IMR-90 (cell line): ENCODE data around the gene LRATD1. TPM values are rescaled to one million over a fixed set of nuclear protein-coding genes. Genes with fewer than 3 reads are reported as not detected.

ENCODE experiments used
- ATAC-seq: fragments of 200-7000 bp; cut with Tn5 transposase; 2 replicates; pipeline ENCODE4 v1.9.1; 2020; ENCODE audit warnings: low read depth, mild to moderate bottlenecking, moderate library complexity
- BruUV-seq: library from RNA; stranded (reverse); fragments of 400-500 nt; replicated peaks from 2 replicates; lab custom pipeline; 2021; lab: Mats Ljungman, UMichigan
- CTCF ChIA-PET: fragments of 300-600 bp; formaldehyde crosslinking; extraction: SDS; loops from one replicate; lab custom pipeline; 2021; ENCODE audit warnings: antibody characterized with exemption; lab: Yijun Ruan, JAX
- POLR2A ChIA-PET: fragments of 300-600 bp; sonication (Branson Sonifier 250); formaldehyde crosslinking; loops from one replicate; lab custom pipeline; 2022; ENCODE audit warnings: antibody characterized with exemption; ENCODE audit not compliant: unreplicated experiment; lab: Charles Lee
- DNase-seq: peaks from one replicate; pipeline ENCODE4 v3.0.0; 2013
- H2AFZ ChIP-seq: replicated peaks from 2 replicates; pipeline ENCODE3; 2013; ENCODE audit warnings: low read length, mild to moderate bottlenecking; ENCODE audit not compliant: poor library complexity
- H2AK5ac ChIP-seq: 2 replicates; pipeline ENCODE4 v1.6.1; 2013; ENCODE audit warnings: low read depth, low read length, inconsistent platforms
- H2AK9ac ChIP-seq: replicated peaks from 2 replicates; pipeline ENCODE3; 2013; ENCODE audit warnings: mild to moderate bottlenecking, low read depth, low read length, moderate library complexity; ENCODE audit not compliant: poor library complexity
- H2BK120ac ChIP-seq: 2 replicates; pipeline ENCODE4 v1.6.1; 2013; ENCODE audit warnings: low read depth, low read length, inconsistent platforms
- H2BK15ac ChIP-seq: 3 replicates; pipeline ENCODE4 v1.6.1; 2013; ENCODE audit warnings: low read depth, low read length, inconsistent platforms
- H2BK20ac ChIP-seq: 2 replicates; pipeline ENCODE4 v1.6.1; 2013; ENCODE audit warnings: low read depth, mild to moderate bottlenecking, inconsistent platforms, low read length, moderate library complexity
- H2BK5ac ChIP-seq: 2 replicates; pipeline ENCODE4 v1.6.1; 2013; ENCODE audit warnings: mild to moderate bottlenecking, low read depth, low read length, inconsistent platforms; ENCODE audit not compliant: poor library complexity, severe bottlenecking
- H3K14ac ChIP-seq: replicated peaks from 2 replicates; pipeline ENCODE4 v1.6.1; 2013; ENCODE audit warnings: low read depth, low read length, inconsistent platforms
- H3K18ac ChIP-seq: 2 replicates; pipeline ENCODE4 v1.6.1; 2013; ENCODE audit warnings: low read depth, low read length, control low read depth
- H3K23ac ChIP-seq: 2 replicates; pipeline ENCODE4 v1.6.1; 2013; ENCODE audit warnings: low read depth, low read length, inconsistent platforms
- H3K27ac ChIP-seq: 2 replicates; pipeline ENCODE4 v1.5.1; 2013; ENCODE audit warnings: mild to moderate bottlenecking, control low read depth, low read length; ENCODE audit not compliant: insufficient read depth
- H3K27me3 ChIP-seq: 2 replicates; pipeline ENCODE4 v1.6.1; 2013; ENCODE audit warnings: low read length; ENCODE audit not compliant: control insufficient read depth, insufficient read depth
- H3K36me3 ChIP-seq: 2 replicates; pipeline ENCODE4 v1.6.1; 2013; ENCODE audit warnings: low read length, mixed read lengths; ENCODE audit not compliant: control insufficient read depth, insufficient read depth
- H3K4ac ChIP-seq: 2 replicates; pipeline ENCODE4 v1.6.1; 2013; ENCODE audit warnings: low read depth, low read length, inconsistent platforms
- H3K4me1 ChIP-seq: 2 replicates; pipeline ENCODE4 v1.6.1; 2013; ENCODE audit warnings: low read length, mixed read lengths; ENCODE audit not compliant: control insufficient read depth, insufficient read depth
- H3K4me2 ChIP-seq: 2 replicates; pipeline ENCODE4 v1.6.1; 2013; ENCODE audit warnings: low read depth, mild to moderate bottlenecking, control low read depth, low read length, moderate library complexity
- H3K4me3 ChIP-seq: 2 replicates; pipeline ENCODE4 v1.5.1; 2013; ENCODE audit warnings: low read depth, mild to moderate bottlenecking, control low read depth, low read length, moderate library complexity; ENCODE audit not compliant: insufficient read depth
- H3K56ac ChIP-seq: 2 replicates; pipeline ENCODE4 v1.6.1; 2013; ENCODE audit warnings: low read length, inconsistent platforms; ENCODE audit not compliant: insufficient read depth; ENCODE audit errors: extremely low read depth
- H3K79me1 ChIP-seq, 2 experiments: 2 replicates each; pipeline ENCODE4 v1.6.1; 2013; ENCODE audit warnings: low read length in 2 of 2, inconsistent platforms in 1 of 2, low read depth in 1 of 2
- H3K9ac ChIP-seq: 2 replicates; pipeline ENCODE4 v1.6.1; 2013; ENCODE audit warnings: low read depth, low read length, control low read depth
- H3K9me1 ChIP-seq: 2 replicates; pipeline ENCODE4 v1.6.1; 2013; ENCODE audit warnings: low read length, inconsistent platforms; ENCODE audit not compliant: insufficient read depth
- H3K9me3 ChIP-seq: 2 replicates; pipeline ENCODE4 v1.6.1; 2013; ENCODE audit warnings: low read length; ENCODE audit not compliant: control insufficient read depth, insufficient read depth
- H4K20me1 ChIP-seq: 2 replicates; pipeline ENCODE4 v1.6.1; 2013; ENCODE audit warnings: low read length, inconsistent platforms; ENCODE audit not compliant: insufficient read depth
- H4K5ac ChIP-seq: 2 replicates; pipeline ENCODE4 v1.6.1; 2013; ENCODE audit warnings: mild to moderate bottlenecking, low read depth, low read length, control low read depth
- H4K8ac ChIP-seq, 2 experiments: 2 replicates each; pipeline ENCODE4 v1.6.1; 2013; ENCODE audit warnings: low read depth in 2 of 2, low read length in 2 of 2, control low read depth in 1 of 2, inconsistent platforms in 1 of 2
- H4K91ac ChIP-seq: 2 replicates; pipeline ENCODE4 v1.6.1; 2013; ENCODE audit warnings: low read depth, low read length, inconsistent platforms; ENCODE audit not compliant: insufficient read depth
- MXI1 ChIP-seq: IDR thresholded peaks from 2 replicates; pipeline ENCODE4 v1.6.1; 2012; ENCODE audit warnings: low read depth, mild to moderate bottlenecking, low read length, moderate library complexity, borderline replicate concordance
- POLR2A ChIP-seq: IDR thresholded peaks from 2 replicates; pipeline ENCODE4 v1.6.1; 2012; ENCODE audit warnings: mild to moderate bottlenecking, low read depth, low read length
- RFX5 ChIP-seq: IDR thresholded peaks from 2 replicates; pipeline ENCODE4 v1.8.0; 2012; ENCODE audit warnings: low read depth, mild to moderate bottlenecking, low read length, moderate library complexity
- dilution Hi-C: fragments of 300-500 bp; cut with HindIII; formaldehyde crosslinking; loops from one replicate; pipeline ENCODE4 v1.14.3; 2018; ENCODE audit warnings: low sequenced_read_pairs; ENCODE audit not compliant: unreplicated experiment
- in situ Hi-C: fragments of 300-500 bp; cut with MboI; formaldehyde crosslinking; loops from 3 replicates; pipeline ENCODE4 v1.14.3; 2019; ENCODE audit warnings: low sequenced_read_pairs, inconsistent platforms, mixed read lengths
- intact Hi-C: fragments of 100-400 bp; cut with micrococcal nuclease; formaldehyde crosslinking; loops from 2 replicates; pipeline ENCODE4 v1.10.0; 2022
- polyA plus RNA-seq, 3 experiments: library from polyadenylated mRNA; depleted of rRNA; stranded (reverse); fragments of >200 nt; gene quantifications; 2 replicates each; pipeline ENCODE4 v1.2.3, GENCODE V29; 2012; ENCODE audit warnings: low replicate concordance in 1 of 3
- total RNA-seq: library from RNA; depleted of rRNA; stranded (reverse); fragments of >200 nt; gene quantifications from 2 replicates; pipeline ENCODE4 v1.2.3, GENCODE V29; 2012

LRATD1 gene
- total and polyA plus RNA-seq, 2 of the 4 experiments (the other 2 are of a cell fraction) = 0.18 to 0.60 TPM

DNA sequence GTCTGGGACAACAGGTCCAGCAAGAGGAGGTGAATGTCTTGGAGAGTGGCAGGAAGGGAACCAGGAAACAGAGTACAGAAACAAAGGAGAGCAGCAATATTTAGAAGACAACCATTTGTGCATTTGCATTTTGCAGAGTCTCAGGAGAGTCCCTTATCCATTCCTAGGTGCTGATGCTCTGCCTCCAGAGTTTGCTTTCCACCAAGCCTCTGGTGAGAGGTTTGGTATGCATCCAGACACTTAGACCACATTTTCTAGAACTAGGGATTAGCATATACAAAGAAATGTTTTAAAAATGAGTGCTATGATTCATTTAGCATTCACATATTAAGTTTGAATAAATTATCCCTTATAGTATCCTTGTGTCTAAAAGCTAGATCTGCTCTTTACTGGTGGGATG lies 18.5 kb upstream of the LRATD1 start:
- H3K14ac ChIP-seq = no peak overlapping the region
- no peak overlapping the region for H3K18ac ChIP-seq
- H3K27ac ChIP-seq = no peak overlapping the region
- no peak overlapping the region for H2BK15ac ChIP-seq
- no peaks in the 10 kb centered on the region for H4K20me1 ChIP-seq
- in situ Hi-C loops = no loop called here
- no peaks in the 10 kb centered on the region for H3K9me1 ChIP-seq
- BruUV-seq = no TSS peak
- H3K9me3 ChIP-seq = no peaks in the 10 kb centered on the region
- no peak overlapping the region for H4K5ac ChIP-seq
- dilution Hi-C loops = no loop called here
- H3K4me2 ChIP-seq = no peak overlapping the region
- H2BK20ac ChIP-seq = no peak overlapping the region
- H3K9ac ChIP-seq = no peak overlapping the region
- H2AK9ac ChIP-seq = no peak overlapping the region
- TF ChIP-seq POLR2A (no peak), RFX5 (no peak), MXI1 (no peak)
- ATAC-seq = no peak
- H3K36me3 ChIP-seq = no peaks in the 10 kb centered on the region
- H3K27me3 ChIP-seq = no peaks in the 10 kb centered on the region
- no peak overlapping the region for H2BK5ac ChIP-seq
- H3K23ac ChIP-seq = no peak overlapping the region
- no peak for DNase-seq
- H3K4me1 ChIP-seq = no peaks in the 10 kb centered on the region
- H2BK120ac ChIP-seq = no peak overlapping the region
- no peak overlapping the region for H3K4me3 ChIP-seq
- H2AFZ ChIP-seq = no peak overlapping the region
- H4K8ac ChIP-seq = no peak overlapping the region
- no peak overlapping the region for H3K56ac ChIP-seq
- no peak overlapping the region for H2AK5ac ChIP-seq
- intact Hi-C loops = no loop called here
- CTCF ChIA-PET = no interaction called here
- no peak overlapping the region for H4K91ac ChIP-seq
- H3K79me1 ChIP-seq = no peaks in the 10 kb centered on the region
- no peak overlapping the region for H3K4ac ChIP-seq
- POLR2A ChIA-PET = no interaction called here
